ENCODE measurements around the gene HMCN2. TPM values are rescaled to one million over a fixed set of nuclear protein-coding genes. Genes with fewer than 3 reads are reported as not detected.
"Not testable (repeated sequence)": the region's sequence is repeated elsewhere in the genome, so short reads cannot be mapped to it uniquely, and the experiment has no call there.

The HMCN2 gene
- total RNA-seq, 1 experiment from 2014 or later: not detected

GRCh38 chr9:130332384-130332926 lies 66.9 kb downstream of the HMCN2 start:
- DNase-seq (ENCODE audit: low read depth, low spot score): no peak
- in situ Hi-C loops (cut with HindIII; ENCODE audit: low pct_unique_long_range_greater_than_20kb, low sequenced_read_pairs): no loop called here

GRCh38 chr9:130333041-130333711 lies 67.6 kb downstream of the HMCN2 start:
- in situ Hi-C loops (cut with HindIII; ENCODE audit: low pct_unique_long_range_greater_than_20kb, low sequenced_read_pairs): no loop called here
- no peak for DNase-seq (ENCODE audit: low read depth, low spot score)

DNA sequence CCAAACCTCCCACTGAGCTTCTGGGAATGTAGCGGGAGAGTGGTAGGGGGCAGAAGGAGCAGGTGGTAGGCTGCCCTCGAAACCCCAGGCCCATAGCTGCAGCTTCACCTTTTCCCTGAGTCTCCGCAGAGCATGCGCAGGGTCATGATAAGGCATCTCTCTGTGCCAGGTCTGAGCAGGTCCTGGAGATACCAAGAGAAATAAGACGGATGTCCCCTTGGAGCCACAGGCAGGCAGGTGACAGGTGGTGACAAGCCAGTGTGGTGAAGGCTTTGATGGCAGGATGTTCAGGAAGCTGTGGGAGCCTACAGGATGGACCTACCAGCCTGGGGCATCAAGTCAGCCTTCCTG lies 68.1 kb downstream of the HMCN2 start:
- in situ Hi-C loops (cut with HindIII; ENCODE audit: low pct_unique_long_range_greater_than_20kb, low sequenced_read_pairs): no loop called here
- DNase-seq (ENCODE audit: low read depth, low spot score): no peak

DNA sequence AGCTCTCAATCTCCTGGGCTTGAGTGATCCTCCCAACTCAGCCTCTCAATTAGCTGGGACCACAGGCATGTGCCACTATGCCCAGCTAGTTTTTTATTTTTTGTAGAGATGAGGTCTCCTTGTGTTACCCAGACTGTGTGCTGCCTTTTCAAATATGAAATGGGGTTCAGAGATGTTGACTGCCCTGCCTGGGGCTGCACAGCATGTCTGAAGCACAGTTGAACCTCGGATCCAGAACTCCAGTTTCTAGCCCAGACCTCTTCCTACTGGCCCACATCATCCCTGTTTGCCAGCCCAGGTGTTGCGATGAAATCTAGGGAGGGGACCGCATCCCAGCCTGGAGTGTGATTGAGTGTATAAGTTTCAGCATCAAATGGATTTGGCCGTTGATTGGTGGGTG lies 69.4 kb downstream of the HMCN2 start:
- DNase-seq (ENCODE audit: low read depth, low spot score): no peak
- in situ Hi-C loops (cut with HindIII; ENCODE audit: low pct_unique_long_range_greater_than_20kb, low sequenced_read_pairs): no loop called here

- in situ Hi-C loops (cut with HindIII; ENCODE audit: low pct_unique_long_range_greater_than_20kb, low sequenced_read_pairs): no loop called here
Measured at GRCh38 chr9:130336027-130336610, 70.6 kb downstream of the HMCN2 start.

GRCh38 chr9:130336885-130337284 lies 71.3 kb downstream of the HMCN2 start:
- in situ Hi-C loops (cut with HindIII; ENCODE audit: low pct_unique_long_range_greater_than_20kb, low sequenced_read_pairs): no loop called here
- no peak for DNase-seq (ENCODE audit: low read depth, low spot score)

More at GRCh38 chr9:130336027-130336610, 70.6 kb downstream of the HMCN2 start:
- DNase-seq (ENCODE audit: low read depth, low spot score): peak; percentile 85

GRCh38 chr9:130337318-130337717 lies 71.8 kb downstream of the HMCN2 start:
- in situ Hi-C loops (cut with HindIII; ENCODE audit: low pct_unique_long_range_greater_than_20kb, low sequenced_read_pairs): no loop called here
- DNase-seq (ENCODE audit: low read depth, low spot score): no peak

DNA sequence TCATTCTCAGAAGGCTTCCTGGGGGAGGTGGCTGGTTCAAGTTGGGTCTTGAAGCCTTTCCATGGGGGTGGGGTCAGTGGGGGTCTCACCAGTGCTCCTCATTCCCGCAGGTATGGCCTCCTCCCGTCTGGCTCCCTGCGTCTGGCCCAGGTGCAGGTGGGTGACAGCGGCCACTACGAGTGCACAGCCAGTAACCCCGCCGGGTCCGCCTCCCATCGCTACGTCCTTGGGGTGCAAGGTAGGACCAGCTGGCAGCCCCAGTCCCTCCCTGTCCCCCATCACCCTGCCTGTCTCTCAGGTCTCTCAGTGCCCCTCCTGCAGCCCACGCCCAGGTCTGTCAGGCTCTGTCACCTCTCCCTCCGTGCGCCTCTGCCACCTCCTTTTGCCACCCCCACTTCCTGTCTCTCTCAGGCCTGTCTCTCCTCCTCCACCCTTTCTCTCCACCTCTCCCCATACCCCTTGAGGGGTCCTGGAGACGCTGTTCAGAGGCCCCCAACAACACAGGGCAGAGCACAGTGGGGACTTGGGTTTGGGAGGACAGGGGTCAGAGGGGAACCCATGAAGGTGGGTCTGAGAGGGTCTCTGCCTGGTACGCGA lies 72.3 kb downstream of the HMCN2 start:
- in situ Hi-C loops (cut with HindIII; ENCODE audit: low pct_unique_long_range_greater_than_20kb, low sequenced_read_pairs): no loop called here
- no peak for DNase-seq (ENCODE audit: low read depth, low spot score)

- in situ Hi-C loops (cut with HindIII; ENCODE audit: low pct_unique_long_range_greater_than_20kb, low sequenced_read_pairs); DNase-seq (ENCODE audit: low read depth, low spot score): not testable (repeated sequence)
Measured at GRCh38 chr9:130338891-130339290, 73.3 kb downstream of the HMCN2 start.

DNA sequence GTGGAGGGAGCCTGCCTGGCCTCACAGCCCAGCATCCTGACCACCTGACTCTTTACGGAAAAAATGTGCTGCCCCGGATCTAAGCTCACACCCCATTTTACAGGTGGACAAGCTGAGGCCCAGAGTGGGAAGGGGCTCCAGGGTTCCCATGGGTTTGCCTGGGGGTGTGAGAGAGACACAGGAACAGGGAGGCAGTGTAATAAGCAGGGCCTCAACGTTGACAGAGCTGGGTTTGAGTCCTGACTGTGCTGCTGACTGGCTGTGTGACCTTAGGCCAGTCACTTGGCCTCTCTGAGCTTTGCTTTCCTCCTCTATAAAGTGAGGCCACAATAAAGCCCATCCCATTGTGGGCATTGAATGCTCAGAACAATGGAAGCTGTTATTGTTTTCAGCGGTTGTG lies 73.7 kb downstream of the HMCN2 start:
- no peak for DNase-seq (ENCODE audit: low read depth, low spot score)
- in situ Hi-C loops (cut with HindIII; ENCODE audit: low pct_unique_long_range_greater_than_20kb, low sequenced_read_pairs): no loop called here

DNA sequence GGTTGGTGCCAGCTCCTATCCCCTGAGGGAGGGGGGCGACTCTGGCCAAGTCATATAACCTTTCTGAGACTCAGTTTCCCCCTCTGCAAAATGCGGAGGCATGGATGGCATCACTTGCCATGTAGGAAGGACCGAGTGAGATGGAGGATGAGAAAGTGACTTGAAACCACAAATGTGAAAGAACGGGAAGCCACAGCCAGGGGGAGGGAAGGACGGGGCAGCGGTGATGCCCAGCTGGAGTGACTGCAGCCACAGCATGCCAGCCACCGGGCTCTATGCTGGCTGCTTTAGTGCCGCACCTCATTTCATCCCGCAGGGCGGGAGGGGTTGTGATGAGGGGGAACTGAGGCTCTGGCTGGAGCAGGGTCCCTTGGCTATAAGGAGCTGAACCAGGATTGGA lies 74.5 kb downstream of the HMCN2 start:
- in situ Hi-C loops (cut with HindIII; ENCODE audit: low pct_unique_long_range_greater_than_20kb, low sequenced_read_pairs): no loop called here
- DNase-seq (ENCODE audit: low read depth, low spot score): no peak

DNA sequence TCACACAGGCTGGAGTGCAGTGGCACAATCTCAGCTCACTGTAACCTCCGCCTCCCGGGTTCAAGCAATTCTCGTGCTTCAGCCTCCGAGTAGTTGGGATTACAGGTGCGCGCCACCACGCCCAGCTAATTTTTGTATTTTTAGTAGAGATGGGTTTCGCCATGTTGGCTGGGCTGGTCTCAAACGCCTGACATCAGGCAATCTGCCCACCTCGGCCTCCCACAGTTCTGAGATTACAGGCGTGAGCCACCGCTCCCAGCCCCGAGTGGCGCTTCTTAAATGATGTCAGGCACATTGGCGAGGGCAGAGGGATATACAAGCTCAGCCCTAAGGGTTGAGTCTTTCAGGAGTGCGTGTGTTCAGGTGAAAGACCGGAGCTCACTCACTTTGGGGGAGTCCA lies 75.0 kb downstream of the HMCN2 start:
- DNase-seq (ENCODE audit: low read depth, low spot score); in situ Hi-C loops (cut with HindIII; ENCODE audit: low pct_unique_long_range_greater_than_20kb, low sequenced_read_pairs): not testable (repeated sequence)

GRCh38 chr9:130341128-130341527 lies 75.6 kb downstream of the HMCN2 start:
- in situ Hi-C loops (cut with HindIII; ENCODE audit: low pct_unique_long_range_greater_than_20kb, low sequenced_read_pairs): no loop called here
- no peak for DNase-seq (ENCODE audit: low read depth, low spot score)

- in situ Hi-C loops (cut with HindIII; ENCODE audit: low pct_unique_long_range_greater_than_20kb, low sequenced_read_pairs): no loop called here
- no peak for DNase-seq (ENCODE audit: low read depth, low spot score)
Measured at GRCh38 chr9:130341839-130342713, 76.5 kb downstream of the HMCN2 start.

DNA sequence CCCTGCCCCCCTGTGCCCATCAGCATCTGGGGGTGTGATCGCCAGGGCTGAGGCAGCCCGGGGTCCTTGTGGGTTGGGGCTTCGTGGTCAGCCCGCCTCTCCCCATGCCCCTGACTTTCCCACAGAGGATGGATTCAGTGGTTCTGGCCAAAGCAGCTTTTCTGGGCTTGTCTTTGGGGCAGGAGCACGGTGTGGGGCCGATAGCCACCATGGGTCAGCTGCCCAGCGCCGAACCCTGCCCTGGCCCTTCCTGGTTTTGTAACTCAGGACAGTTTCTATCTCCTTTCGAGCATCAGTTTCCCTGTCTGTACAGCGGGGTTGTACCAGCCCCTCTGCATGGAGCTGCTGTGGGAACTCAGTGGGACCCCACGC lies 77.1 kb downstream of the HMCN2 start:
- in situ Hi-C loops (cut with HindIII; ENCODE audit: low pct_unique_long_range_greater_than_20kb, low sequenced_read_pairs): no loop called here
- no peak for DNase-seq (ENCODE audit: low read depth, low spot score)

DNA sequence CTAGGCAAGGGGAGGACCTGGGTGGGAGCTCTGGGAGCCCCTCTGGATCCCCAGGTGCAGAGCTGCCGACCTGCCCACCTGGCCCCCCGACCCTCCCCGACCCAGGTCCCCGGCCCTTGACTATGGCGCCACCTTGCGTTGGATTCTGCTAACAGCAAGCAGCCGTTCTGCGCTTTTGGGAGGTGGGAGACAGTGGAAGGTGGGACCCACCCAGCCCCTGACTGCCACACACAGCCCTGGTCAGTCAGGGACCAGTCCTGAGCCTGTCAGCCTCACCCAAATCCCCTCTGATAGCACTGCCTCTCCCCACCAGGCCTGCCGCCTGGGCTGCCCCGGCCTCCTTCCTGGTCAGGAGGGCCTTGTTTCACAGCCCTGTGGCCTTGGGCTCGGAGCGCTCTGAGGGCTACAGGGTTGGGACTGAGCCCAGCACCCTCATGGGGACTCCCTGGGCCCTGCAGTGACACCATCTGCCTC lies 77.9 kb downstream of the HMCN2 start:
- DNase-seq (ENCODE audit: low read depth, low spot score): peak; percentile 43
- in situ Hi-C loops (cut with HindIII; ENCODE audit: low pct_unique_long_range_greater_than_20kb, low sequenced_read_pairs): no loop called here

DNA sequence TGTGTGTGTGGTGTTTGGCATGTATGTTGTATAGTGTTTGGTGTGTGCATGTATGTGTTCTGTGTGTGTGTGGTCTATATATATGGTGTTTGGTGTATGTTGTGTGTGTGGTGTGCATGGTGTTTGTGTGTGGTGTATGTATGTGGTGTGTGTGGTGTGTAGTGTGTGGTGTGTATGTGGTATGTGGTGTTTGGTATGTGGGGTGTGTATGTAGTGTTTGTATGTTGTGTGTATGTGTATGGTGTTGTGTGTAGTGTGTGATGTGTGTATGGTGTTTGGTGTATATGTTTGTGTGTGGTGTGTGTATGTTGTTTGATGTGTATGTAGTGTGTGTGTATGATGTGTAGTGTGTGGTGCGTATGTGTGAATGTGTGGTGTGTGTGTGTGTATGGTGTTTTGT lies 78.8 kb downstream of the HMCN2 start:
- in situ Hi-C loops (cut with HindIII; ENCODE audit: low pct_unique_long_range_greater_than_20kb, low sequenced_read_pairs): no loop called here
- DNase-seq (ENCODE audit: low read depth, low spot score): no peak
